WERI-Rb-1 (cell line): ENCODE data around the gene RAB27A.
A peak's percentile ranks its signal among the peaks of the same experiment; 100 is the strongest.

ENCODE experiments used
- DNase-seq: peaks from one replicate; pipeline ENCODE4 v3.0.0-alpha.2; 2020
- H3K27ac ChIP-seq: fragments of 250-450 bp; sonication (Bioruptor Pico); 2 replicates; pipeline ENCODE4 v1.5.1; 2020; ENCODE audit warnings: mild to moderate bottlenecking, moderate library complexity
- H3K27me3 ChIP-seq: fragments of 250-450 bp; sonication (Bioruptor Pico); 2 replicates; pipeline ENCODE4 v1.5.1; 2021; ENCODE audit warnings: mild to moderate bottlenecking, low read depth, moderate library complexity; ENCODE audit not compliant: insufficient read depth, severe bottlenecking
- H3K36me3 ChIP-seq: fragments of 250-450 bp; sonication (Bioruptor Pico); 2 replicates; pipeline ENCODE4 v1.5.1; 2020; ENCODE audit warnings: mild to moderate bottlenecking, moderate library complexity
- H3K4me3 ChIP-seq: 2 replicates; pipeline ENCODE4 v1.5.1; 2011; ENCODE audit warnings: low read depth, mild to moderate bottlenecking, control low read depth, low read length
- H3K9me3 ChIP-seq: fragments of 250-450 bp; sonication (Bioruptor Pico); 2 replicates; pipeline ENCODE4 v1.5.1; 2021; ENCODE audit warnings: mild to moderate bottlenecking, moderate library complexity; ENCODE audit not compliant: severe bottlenecking
- CTCF ChIP-seq: IDR thresholded peaks from 2 replicates; pipeline ENCODE4 v1.5.1; 2011; ENCODE audit warnings: low read depth, mild to moderate bottlenecking, control low read depth, inconsistent platforms, low read length

RAB27A gene

DNA sequence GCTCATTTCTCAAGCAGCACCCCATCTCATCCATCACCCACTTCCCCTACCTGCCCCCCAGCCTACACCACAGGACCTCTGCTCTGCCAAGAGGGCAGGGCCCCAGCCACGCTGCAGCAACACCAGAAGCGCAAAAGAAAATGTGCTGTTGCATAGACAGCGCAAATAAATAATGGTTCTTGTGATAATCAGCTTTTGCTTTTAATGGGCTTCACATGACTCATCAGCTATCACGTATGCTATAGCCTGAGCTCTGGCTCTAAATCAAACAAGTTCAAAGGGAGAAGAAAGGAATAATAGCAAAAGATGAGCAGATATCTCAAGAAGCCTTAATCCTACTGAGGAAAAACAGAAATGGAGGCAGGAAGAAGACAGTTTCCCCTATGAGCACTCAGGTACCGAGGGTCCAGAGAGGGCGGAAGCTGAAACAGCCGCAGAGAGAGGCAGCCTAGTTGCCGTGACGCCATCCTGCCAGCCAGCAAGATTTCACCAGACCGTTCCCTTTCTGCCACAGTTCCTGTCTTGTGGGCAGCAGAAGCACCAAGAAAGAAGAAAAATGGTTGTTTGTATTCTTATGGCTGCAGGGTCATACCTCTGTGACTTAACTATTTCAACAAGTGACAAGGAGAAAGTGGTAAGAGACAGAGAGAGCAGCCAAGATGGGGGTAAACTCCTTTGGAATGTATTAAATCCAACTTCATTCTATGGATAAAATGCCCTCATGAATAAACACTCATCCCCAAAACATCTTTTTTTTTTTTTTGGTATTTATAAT, 22.0 kb downstream of the RAB27A start:
- Histone ChIP-seq H3K36me3 (no peaks in the 10 kb centered on the region), H3K27me3 (no peaks in the 10 kb centered on the region), H3K9me3 (no peaks in the 10 kb centered on the region), H3K27ac (no peak overlapping the region), H3K4me3 (no peak overlapping the region)
- no peak for TF ChIP-seq CTCF
- DNase-seq, result peak; percentile 8

GRCh38 chr15:55266547-55266946, 23.1 kb downstream of the RAB27A start:
- no peak for DNase-seq
- Histone ChIP-seq H3K4me3 (no peak overlapping the region), H3K36me3 (no peaks in the 10 kb centered on the region), H3K27ac (no peak overlapping the region), H3K9me3 (no peaks in the 10 kb centered on the region), H3K27me3 (no peaks in the 10 kb centered on the region)
- no peak for TF ChIP-seq CTCF

DNA sequence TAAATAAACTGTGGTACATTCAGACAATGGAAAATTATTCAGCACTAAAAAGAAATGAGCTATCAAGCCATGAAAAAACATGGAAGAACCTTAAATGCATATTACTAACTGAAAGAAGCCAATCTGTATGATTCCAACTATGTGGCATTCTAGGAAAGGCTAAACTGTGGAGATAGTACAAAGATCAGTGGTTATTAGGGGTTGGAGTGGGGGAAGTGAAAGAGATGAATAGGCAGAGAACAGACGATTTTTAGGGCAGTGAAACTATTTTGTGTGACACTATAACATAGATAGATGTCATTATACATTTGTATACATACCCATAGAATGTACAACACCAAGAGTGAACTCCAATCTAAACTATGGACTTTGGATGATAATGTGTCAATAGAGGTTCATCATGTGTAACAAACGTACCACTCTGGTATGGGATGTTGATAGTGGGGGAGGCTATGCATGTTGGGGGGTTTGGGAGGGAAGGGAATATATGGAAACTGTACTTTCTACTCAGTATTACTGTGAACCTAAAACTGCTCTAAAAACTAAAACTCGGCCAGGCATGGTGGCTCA, 29.0 kb downstream of the RAB27A start:
- no peak for TF ChIP-seq CTCF
- no peaks in the 10 kb centered on the region for H3K9me3 ChIP-seq

GRCh38 chr15:55257938-55258337, 31.7 kb downstream of the RAB27A start:
- no peaks in the 10 kb centered on the region for H3K36me3 ChIP-seq
- DNase-seq, result no peak
- H3K9me3 ChIP-seq, result no peaks in the 10 kb centered on the region
- no peak overlapping the region for H3K4me3 ChIP-seq
- H3K27ac ChIP-seq, result no peak overlapping the region
- no peaks in the 10 kb centered on the region for H3K27me3 ChIP-seq
- TF ChIP-seq CTCF, result no peak

More for the DNA sequence above, 29.0 kb downstream of the RAB27A start:
- H3K36me3 ChIP-seq, result no peaks in the 10 kb centered on the region
- no peak overlapping the region for H3K27ac ChIP-seq
- no peak for DNase-seq
- H3K27me3 ChIP-seq, result no peaks in the 10 kb centered on the region
- H3K4me3 ChIP-seq, result no peak overlapping the region

DNA sequence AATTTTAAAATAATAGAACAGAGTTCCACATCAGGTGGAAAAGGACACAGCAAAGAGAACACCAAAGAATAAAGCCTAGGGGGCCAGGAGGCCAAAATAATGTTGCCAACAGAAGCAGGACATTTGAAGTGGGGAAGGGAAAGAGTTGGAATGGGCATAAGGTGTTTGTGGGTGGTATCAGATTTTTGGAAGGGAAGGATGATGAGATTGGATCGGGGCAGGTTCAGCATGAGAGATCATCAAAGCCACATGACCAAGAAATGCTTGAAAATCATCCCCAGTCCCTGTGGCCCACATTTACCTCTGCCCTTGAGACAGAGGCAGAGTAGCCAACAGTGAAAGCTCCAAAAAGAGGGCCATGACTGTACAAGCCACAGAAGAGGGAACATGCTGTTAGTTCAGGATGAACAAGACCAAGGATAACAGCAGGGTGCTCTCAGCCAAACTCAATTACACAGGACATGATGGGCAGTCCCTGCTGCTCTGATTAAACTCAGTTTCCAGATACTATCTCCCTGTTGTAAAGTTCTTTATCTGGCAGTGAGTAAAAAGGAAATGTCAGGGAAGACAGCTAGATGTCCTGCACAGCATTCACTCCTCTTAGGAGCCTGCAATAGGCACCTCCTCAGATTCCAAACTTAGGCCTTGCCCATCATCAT, 32.5 kb downstream of the RAB27A start:
- no peak overlapping the region for H3K27ac ChIP-seq
- no peaks in the 10 kb centered on the region for H3K36me3 ChIP-seq
- no peak overlapping the region for H3K4me3 ChIP-seq
- DNase-seq, result no peak
- H3K27me3 ChIP-seq, result no peaks in the 10 kb centered on the region
- no peak for TF ChIP-seq CTCF
- H3K9me3 ChIP-seq, result no peaks in the 10 kb centered on the region
